GM23338 (cell line): ENCODE results near the gene MPZL1.
"Not testable (repeated sequence)": the region's sequence is repeated elsewhere in the genome, so short reads cannot be mapped to it uniquely, and the experiment has no call there.

ENCODE experiments used
- CREB1 ChIP-seq: fragments of 250-450 bp; sonication (Bioruptor Pico); IDR thresholded peaks from 2 replicates; pipeline ENCODE4 v1.5.0; 2020; ENCODE audit warnings: low read depth, mild to moderate bottlenecking, moderate library complexity
- EZH2 ChIP-seq: fragments of 200-600 bp; sonication (generic); IDR thresholded peaks from one replicate; pipeline ENCODE4 v1.8.0; 2017; ENCODE audit warnings: antibody characterized with exemption, mild to moderate bottlenecking, low read depth; ENCODE audit not compliant: unreplicated experiment
- EZH2phosphoT487 ChIP-seq: fragments of 200-600 bp; sonication (generic); IDR thresholded peaks from one replicate; pipeline ENCODE4 v1.8.1; 2018; ENCODE audit warnings: antibody characterized with exemption; ENCODE audit not compliant: unreplicated experiment
- JUNB ChIP-seq: IDR thresholded peaks from one replicate; pipeline ENCODE4 v1.6.1; 2016; ENCODE audit warnings: antibody characterized with exemption; ENCODE audit not compliant: unreplicated experiment
- POLR2AphosphoS5 ChIP-seq: IDR thresholded peaks from 2 replicates; pipeline ENCODE4 v1.6.1; 2016; ENCODE audit warnings: antibody characterized with exemption, low read depth
- STAT1 ChIP-seq: IDR thresholded peaks from one replicate; pipeline ENCODE4 v1.6.1; 2016; ENCODE audit warnings: antibody characterized with exemption; ENCODE audit not compliant: unreplicated experiment
- ZNF331 ChIP-seq: fragments of 250-450 bp; sonication (Bioruptor Pico); IDR thresholded peaks from 2 replicates; pipeline ENCODE4 v1.5.0; 2020; ENCODE audit warnings: low read depth, mild to moderate bottlenecking, moderate library complexity
- TF ChIP-seq, protein P1 (sequence below), 2 experiments: fragments of 200-600 bp in 1 of 2; sonication (generic) in 1 of 2; conservative IDR thresholded peaks; 2 replicates each; pipeline versions ENCODE4 v1.5.1 to v1.6.1; 2016 to 2017; ENCODE audit warnings: antibody characterized with exemption in 2 of 2, low read depth in 2 of 2, mild to moderate bottlenecking in 2 of 2, moderate library complexity in 1 of 2
- TF ChIP-seq, protein P2 (sequence below): IDR thresholded peaks from one replicate; pipeline ENCODE4 v1.6.1; 2018; ENCODE audit warnings: antibody characterized with exemption; ENCODE audit not compliant: unreplicated experiment
- TF ChIP-seq, protein P3 (sequence below): fragments of 250-450 bp; sonication (Bioruptor Pico); IDR thresholded peaks from 2 replicates; pipeline ENCODE4 v1.5.0; 2020; ENCODE audit warnings: mild to moderate bottlenecking, moderate library complexity

DNA sequence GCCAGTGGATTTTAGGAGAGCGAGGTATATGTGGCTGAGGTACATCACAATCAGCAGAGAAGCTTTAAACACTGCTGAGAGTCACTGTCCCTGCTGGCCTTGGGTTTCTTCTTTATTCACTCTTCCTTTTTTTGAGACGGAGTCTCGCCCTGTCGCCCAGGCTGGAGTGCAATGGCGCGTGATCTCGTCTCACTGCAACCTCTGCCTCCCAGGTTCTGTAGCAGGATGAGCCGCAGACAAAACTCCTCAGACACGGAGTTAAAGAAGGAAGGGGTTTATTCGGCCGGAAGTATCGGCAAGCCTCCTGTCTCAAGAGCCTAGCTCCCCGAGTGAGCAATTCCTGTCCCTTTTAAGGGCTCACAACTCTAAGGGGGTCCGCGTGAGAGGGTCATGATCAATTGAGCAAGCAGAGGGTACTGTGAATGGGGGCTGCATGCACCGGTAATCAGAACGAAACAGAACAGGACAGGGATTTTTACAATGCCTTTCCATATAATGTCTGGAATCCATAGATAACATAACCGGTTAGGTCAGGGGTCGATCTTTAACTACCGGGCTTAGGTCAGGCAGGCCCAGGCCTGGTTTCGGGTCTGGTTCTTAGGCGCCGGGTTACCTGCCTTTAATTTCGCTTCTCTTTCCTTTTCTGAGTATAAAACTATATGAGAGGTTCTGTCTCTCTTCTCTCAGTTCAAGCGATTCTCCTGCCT lies 1.9 kb upstream of the MPZL1 start:
- TF ChIP-seq, protein P1, sequence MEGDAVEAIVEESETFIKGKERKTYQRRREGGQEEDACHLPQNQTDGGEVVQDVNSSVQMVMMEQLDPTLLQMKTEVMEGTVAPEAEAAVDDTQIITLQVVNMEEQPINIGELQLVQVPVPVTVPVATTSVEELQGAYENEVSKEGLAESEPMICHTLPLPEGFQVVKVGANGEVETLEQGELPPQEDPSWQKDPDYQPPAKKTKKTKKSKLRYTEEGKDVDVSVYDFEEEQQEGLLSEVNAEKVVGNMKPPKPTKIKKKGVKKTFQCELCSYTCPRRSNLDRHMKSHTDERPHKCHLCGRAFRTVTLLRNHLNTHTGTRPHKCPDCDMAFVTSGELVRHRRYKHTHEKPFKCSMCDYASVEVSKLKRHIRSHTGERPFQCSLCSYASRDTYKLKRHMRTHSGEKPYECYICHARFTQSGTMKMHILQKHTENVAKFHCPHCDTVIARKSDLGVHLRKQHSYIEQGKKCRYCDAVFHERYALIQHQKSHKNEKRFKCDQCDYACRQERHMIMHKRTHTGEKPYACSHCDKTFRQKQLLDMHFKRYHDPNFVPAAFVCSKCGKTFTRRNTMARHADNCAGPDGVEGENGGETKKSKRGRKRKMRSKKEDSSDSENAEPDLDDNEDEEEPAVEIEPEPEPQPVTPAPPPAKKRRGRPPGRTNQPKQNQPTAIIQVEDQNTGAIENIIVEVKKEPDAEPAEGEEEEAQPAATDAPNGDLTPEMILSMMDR (conservative IDR thresholded peaks at IDR 0.05; ENCODE audit: low read depth in 2 of 2), result not testable (repeated sequence)
- TF ChIP-seq, protein P2, sequence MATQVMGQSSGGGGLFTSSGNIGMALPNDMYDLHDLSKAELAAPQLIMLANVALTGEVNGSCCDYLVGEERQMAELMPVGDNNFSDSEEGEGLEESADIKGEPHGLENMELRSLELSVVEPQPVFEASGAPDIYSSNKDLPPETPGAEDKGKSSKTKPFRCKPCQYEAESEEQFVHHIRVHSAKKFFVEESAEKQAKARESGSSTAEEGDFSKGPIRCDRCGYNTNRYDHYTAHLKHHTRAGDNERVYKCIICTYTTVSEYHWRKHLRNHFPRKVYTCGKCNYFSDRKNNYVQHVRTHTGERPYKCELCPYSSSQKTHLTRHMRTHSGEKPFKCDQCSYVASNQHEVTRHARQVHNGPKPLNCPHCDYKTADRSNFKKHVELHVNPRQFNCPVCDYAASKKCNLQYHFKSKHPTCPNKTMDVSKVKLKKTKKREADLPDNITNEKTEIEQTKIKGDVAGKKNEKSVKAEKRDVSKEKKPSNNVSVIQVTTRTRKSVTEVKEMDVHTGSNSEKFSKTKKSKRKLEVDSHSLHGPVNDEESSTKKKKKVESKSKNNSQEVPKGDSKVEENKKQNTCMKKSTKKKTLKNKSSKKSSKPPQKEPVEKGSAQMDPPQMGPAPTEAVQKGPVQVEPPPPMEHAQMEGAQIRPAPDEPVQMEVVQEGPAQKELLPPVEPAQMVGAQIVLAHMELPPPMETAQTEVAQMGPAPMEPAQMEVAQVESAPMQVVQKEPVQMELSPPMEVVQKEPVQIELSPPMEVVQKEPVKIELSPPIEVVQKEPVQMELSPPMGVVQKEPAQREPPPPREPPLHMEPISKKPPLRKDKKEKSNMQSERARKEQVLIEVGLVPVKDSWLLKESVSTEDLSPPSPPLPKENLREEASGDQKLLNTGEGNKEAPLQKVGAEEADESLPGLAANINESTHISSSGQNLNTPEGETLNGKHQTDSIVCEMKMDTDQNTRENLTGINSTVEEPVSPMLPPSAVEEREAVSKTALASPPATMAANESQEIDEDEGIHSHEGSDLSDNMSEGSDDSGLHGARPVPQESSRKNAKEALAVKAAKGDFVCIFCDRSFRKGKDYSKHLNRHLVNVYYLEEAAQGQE, result not testable (repeated sequence)
- not testable (repeated sequence) for TF ChIP-seq EZH2; EZH2phosphoT487; STAT1; CREB1; POLR2AphosphoS5; JUNB; ZNF331 (CRISPR knock-in tag)
- TF ChIP-seq, protein P3, sequence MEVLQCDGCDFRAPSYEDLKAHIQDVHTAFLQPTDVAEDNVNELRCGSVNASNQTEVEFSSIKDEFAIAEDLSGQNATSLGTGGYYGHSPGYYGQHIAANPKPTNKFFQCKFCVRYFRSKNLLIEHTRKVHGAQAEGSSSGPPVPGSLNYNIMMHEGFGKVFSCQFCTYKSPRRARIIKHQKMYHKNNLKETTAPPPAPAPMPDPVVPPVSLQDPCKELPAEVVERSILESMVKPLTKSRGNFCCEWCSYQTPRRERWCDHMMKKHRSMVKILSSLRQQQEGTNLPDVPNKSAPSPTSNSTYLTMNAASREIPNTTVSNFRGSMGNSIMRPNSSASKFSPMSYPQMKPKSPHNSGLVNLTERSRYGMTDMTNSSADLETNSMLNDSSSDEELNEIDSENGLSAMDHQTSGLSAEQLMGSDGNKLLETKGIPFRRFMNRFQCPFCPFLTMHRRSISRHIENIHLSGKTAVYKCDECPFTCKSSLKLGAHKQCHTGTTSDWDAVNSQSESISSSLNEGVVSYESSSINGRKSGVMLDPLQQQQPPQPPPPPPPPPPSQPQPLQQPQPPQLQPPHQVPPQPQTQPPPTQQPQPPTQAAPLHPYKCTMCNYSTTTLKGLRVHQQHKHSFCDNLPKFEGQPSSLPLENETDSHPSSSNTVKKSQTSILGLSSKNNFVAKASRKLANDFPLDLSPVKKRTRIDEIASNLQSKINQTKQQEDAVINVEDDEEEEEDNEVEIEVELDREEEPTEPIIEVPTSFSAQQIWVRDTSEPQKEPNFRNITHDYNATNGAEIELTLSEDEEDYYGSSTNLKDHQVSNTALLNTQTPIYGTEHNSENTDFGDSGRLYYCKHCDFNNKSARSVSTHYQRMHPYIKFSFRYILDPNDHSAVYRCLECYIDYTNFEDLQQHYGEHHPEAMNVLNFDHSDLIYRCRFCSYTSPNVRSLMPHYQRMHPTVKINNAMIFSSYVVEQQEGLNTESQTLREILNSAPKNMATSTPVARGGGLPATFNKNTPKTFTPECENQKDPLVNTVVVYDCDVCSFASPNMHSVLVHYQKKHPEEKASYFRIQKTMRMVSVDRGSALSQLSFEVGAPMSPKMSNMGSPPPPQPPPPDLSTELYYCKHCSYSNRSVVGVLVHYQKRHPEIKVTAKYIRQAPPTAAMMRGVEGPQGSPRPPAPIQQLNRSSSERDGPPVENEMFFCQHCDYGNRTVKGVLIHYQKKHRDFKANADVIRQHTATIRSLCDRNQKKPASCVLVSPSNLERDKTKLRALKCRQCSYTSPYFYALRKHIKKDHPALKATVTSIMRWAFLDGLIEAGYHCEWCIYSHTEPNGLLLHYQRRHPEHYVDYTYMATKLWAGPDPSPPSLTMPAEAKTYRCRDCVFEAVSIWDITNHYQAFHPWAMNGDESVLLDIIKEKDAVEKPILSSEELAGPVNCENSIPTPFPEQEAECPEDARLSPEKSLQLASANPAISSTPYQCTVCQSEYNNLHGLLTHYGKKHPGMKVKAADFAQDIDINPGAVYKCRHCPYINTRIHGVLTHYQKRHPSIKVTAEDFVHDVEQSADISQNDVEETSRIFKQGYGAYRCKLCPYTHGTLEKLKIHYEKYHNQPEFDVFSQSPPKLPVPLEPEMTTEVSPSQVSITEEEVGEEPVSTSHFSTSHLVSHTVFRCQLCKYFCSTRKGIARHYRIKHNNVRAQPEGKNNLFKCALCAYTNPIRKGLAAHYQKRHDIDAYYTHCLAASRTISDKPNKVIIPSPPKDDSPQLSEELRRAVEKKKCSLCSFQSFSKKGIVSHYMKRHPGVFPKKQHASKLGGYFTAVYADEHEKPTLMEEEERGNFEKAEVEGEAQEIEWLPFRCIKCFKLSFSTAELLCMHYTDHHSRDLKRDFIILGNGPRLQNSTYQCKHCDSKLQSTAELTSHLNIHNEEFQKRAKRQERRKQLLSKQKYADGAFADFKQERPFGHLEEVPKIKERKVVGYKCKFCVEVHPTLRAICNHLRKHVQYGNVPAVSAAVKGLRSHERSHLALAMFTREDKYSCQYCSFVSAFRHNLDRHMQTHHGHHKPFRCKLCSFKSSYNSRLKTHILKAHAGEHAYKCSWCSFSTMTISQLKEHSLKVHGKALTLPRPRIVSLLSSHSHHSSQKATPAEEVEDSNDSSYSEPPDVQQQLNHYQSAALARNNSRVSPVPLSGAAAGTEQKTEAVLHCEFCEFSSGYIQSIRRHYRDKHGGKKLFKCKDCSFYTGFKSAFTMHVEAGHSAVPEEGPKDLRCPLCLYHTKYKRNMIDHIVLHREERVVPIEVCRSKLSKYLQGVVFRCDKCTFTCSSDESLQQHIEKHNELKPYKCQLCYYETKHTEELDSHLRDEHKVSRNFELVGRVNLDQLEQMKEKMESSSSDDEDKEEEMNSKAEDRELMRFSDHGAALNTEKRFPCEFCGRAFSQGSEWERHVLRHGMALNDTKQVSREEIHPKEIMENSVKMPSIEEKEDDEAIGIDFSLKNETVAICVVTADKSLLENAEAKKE (CRISPR knock-in tag), result not testable (repeated sequence)
